ENCODE measurements around the gene TLNRD1.

GRCh38 chr15:80958818-80959495, 41.8 kb upstream of the TLNRD1 start:
- TF ChIP-seq POLR2A (IDR thresholded peaks at IDR 0.05) (no peak), CTCF (IDR thresholded peaks at IDR 0.05) (no peak)

All from upper lobe of left lung (tissue), 4 donors.